ENCODE results near the gene EXOC6B. TPM values are rescaled to one million over a fixed set of nuclear protein-coding genes. Genes with fewer than 3 reads are reported as not detected.
A peak's percentile ranks its signal among the peaks of the same experiment; 100 is the strongest.

EXOC6B gene
- total and polyA plus RNA-seq, 2 of the 8 experiments (the other 6 are each of a cell fraction or from before 2014, with no cell fraction given): 13.5 to 33.0 TPM

- TF ChIP-seq RAD21 (IDR thresholded peaks at IDR 0.05 in 1 of 2, conservative IDR thresholded peaks at IDR 0.05 in 1 of 2; ENCODE audit: low read depth in 2 of 2, low read length in 2 of 2): peak; percentile 59 to 65
- no peak for TF ChIP-seq SIX5 (IDR thresholded peaks at IDR 0.05; ENCODE audit: low read depth, low read length)
- no peak for TF ChIP-seq CBX5 (IDR thresholded peaks at IDR 0.05; ENCODE audit: low read depth, low read length)
- no peak for TF ChIP-seq CREB1 (IDR thresholded peaks at IDR 0.05)
- TF ChIP-seq KDM5A (IDR thresholded peaks at IDR 0.05; ENCODE audit: low read length): no peak
- no peak for TF ChIP-seq KDM4A (IDR thresholded peaks at IDR 0.05; ENCODE audit: low read depth, low read length, severe bottlenecking)
- TF ChIP-seq CTCF (IDR thresholded peaks at IDR 0.05; ENCODE audit: control extremely low read depth in 1 of 3, insufficient read depth in 1 of 3, low read depth in 1 of 3, low read length in 3 of 3): peak; percentile 36 to 72 (median 60); a peak in 3 of 4 replicates
- TF ChIP-seq POLR2A (IDR thresholded peaks at IDR 0.05; ENCODE audit: control extremely low read depth in 1 of 2, low read depth in 2 of 2, low read length in 2 of 2): no peak
- TF ChIP-seq CBX8 (IDR thresholded peaks at IDR 0.05; ENCODE audit: borderline replicate concordance, low read depth, low read length): no peak
- no peak for TF ChIP-seq NANOG (IDR thresholded peaks at IDR 0.05; ENCODE audit: insufficient read depth, low read depth, low read length, poor library complexity, severe bottlenecking)
- no peak for TF ChIP-seq BACH1 (IDR thresholded peaks at IDR 0.05; ENCODE audit: low read length)
- no peak for TF ChIP-seq SP2 (IDR thresholded peaks at IDR 0.05; ENCODE audit: low read length)
- no peak for TF ChIP-seq TAF7 (optimal IDR thresholded peaks at IDR 0.05; ENCODE audit: borderline replicate concordance, low read depth, low read length)
- no peak for TF ChIP-seq ASH2L (IDR thresholded peaks at IDR 0.05; ENCODE audit: low read length)
Observed at GRCh38 chr2:72367530-72368225, 458.2 kb downstream of the EXOC6B start (continued).
